Fibroblast of lung (primary cell): ENCODE measurements around the gene KIF16B. TPM values are rescaled to one million over a fixed set of nuclear protein-coding genes. Genes with fewer than 3 reads are reported as not detected.

ENCODE experiments used
- DNase-seq, 2 donors: peaks; one replicate each; pipeline versions ENCODE4 v3.0.0 to v3.0.0-alpha.2; 2010; ENCODE audit warnings: low read depth in 2 of 2
- H2AFZ ChIP-seq: 2 replicates; pipeline ENCODE4 v1.5.1; 2012; ENCODE audit warnings: low read length, control low read depth, inconsistent platforms
- H3K27ac ChIP-seq: 2 replicates; pipeline ENCODE4 v1.5.1; 2011; ENCODE audit warnings: low read length, control low read depth; ENCODE audit not compliant: insufficient read depth
- H3K27me3 ChIP-seq: 2 replicates; pipeline ENCODE4 v1.5.1; 2011; ENCODE audit warnings: mild to moderate bottlenecking, low read length; ENCODE audit not compliant: control insufficient read depth, insufficient read depth
- H3K36me3 ChIP-seq: 2 replicates; pipeline ENCODE4 v1.5.1; 2011; ENCODE audit warnings: low read length; ENCODE audit not compliant: control insufficient read depth, insufficient read depth
- H3K4me1 ChIP-seq: 2 replicates; pipeline ENCODE4 v1.5.1; 2011; ENCODE audit warnings: low read length; ENCODE audit not compliant: control insufficient read depth, insufficient read depth; ENCODE audit errors: extremely low read depth
- H3K4me2 ChIP-seq: 2 replicates; pipeline ENCODE4 v1.5.1; 2011; ENCODE audit warnings: low read length, control low read depth; ENCODE audit not compliant: insufficient read depth; ENCODE audit errors: extremely low read depth
- H3K4me3 ChIP-seq, 4 experiments: fragments of 200-600 bp in 1 of 4; sonication (generic) in 1 of 4; replicated peaks in 1 of 4; 2 replicates each; pipeline ENCODE4 v1.5.1; 2011 to 2016; ENCODE audit warnings: low read length in 4 of 4, low read depth in 3 of 4, mild to moderate bottlenecking in 3 of 4, control low read depth in 2 of 4, inconsistent platforms in 1 of 4, mixed read lengths in 1 of 4; ENCODE audit not compliant: insufficient read depth in 1 of 4; ENCODE audit errors: control extremely low read depth in 1 of 4
- H3K79me2 ChIP-seq: 2 replicates; pipeline ENCODE4 v1.5.1; 2012; ENCODE audit warnings: mild to moderate bottlenecking, low read length, inconsistent platforms; ENCODE audit not compliant: control insufficient read depth, insufficient read depth
- H3K9ac ChIP-seq: 2 replicates; pipeline ENCODE4 v1.5.1; 2011; ENCODE audit warnings: mild to moderate bottlenecking, low read length, control low read depth; ENCODE audit not compliant: insufficient read depth
- H3K9me3 ChIP-seq: 2 replicates; pipeline ENCODE4 v1.5.1; 2012; ENCODE audit warnings: low read depth, low read length; ENCODE audit not compliant: control insufficient read depth, insufficient read depth
- H4K20me1 ChIP-seq: 2 replicates; pipeline ENCODE4 v1.5.1; 2011; ENCODE audit warnings: low read length; ENCODE audit not compliant: control insufficient read depth, insufficient read depth; ENCODE audit errors: extremely low read depth
- CTCF ChIP-seq, 2 donors: IDR thresholded peaks in 1 of 2; conservative IDR thresholded peaks in 1 of 2; 1 replicate in 1 of 2; 2 replicates in 1 of 2; pipeline ENCODE4 v1.5.1; 2011 to 2012; ENCODE audit warnings: low read length in 2 of 2, control low read depth in 1 of 2, inconsistent platforms in 1 of 2, low read depth in 1 of 2, mild to moderate bottlenecking in 1 of 2
- EZH2 ChIP-seq: IDR thresholded peaks from 2 replicates; pipeline ENCODE4 v1.5.1; 2012; ENCODE audit warnings: low read length, control low read depth, mild to moderate bottlenecking; ENCODE audit errors: missing control alignments
- polyA plus RNA-seq, 2 donors: library from polyadenylated mRNA; depleted of rRNA in 1 of 2; stranded (reverse) in 1 of 2; unstranded in 1 of 2; fragments of >200 nt; gene quantifications; 2 replicates each; pipeline ENCODE4 v1.2.1, GENCODE V29; 2011 to 2012; ENCODE audit warnings: missing spikeins in 1 of 2
- total RNA-seq: library from RNA; depleted of rRNA; stranded (reverse); fragments of >200 nt; gene quantifications from 2 replicates; pipeline ENCODE4 v1.2.1, GENCODE V29; 2014

The KIF16B gene
- total and polyA plus RNA-seq, 2 donors (not counting 1 experiment from before 2014, with no cell fraction given) = 7.7 to 17.3 TPM

- no peaks in the 10 kb centered on the region for H3K36me3 ChIP-seq
- no peak for DNase-seq
- H3K79me2 ChIP-seq = no peaks in the 10 kb centered on the region
- H3K4me1 ChIP-seq = no peaks in the 10 kb centered on the region
- H4K20me1 ChIP-seq = no peaks in the 10 kb centered on the region
- no peaks in the 10 kb centered on the region for H3K27me3 ChIP-seq
- TF ChIP-seq EZH2 (no peak), CTCF (conservative IDR thresholded peaks at IDR 0.05 in 1 of 2, IDR thresholded peaks at IDR 0.05 in 1 of 2; ENCODE audit: low read depth in 1 of 2, low read length in 2 of 2) (no peak)
- H3K4me2 ChIP-seq = no peak overlapping the region
- no peak overlapping the region for H3K9ac ChIP-seq
- no peak overlapping the region for H3K27ac ChIP-seq
- no peaks in the 10 kb centered on the region for H3K9me3 ChIP-seq
- no peak overlapping the region for H2AFZ ChIP-seq
- H3K4me3 ChIP-seq = no peak overlapping the region
These were observed 206.7 kb downstream of the KIF16B start for GRCh38 chr20:16366529-16366928.

- no peak overlapping the region for H3K4me3 ChIP-seq
- no peaks in the 10 kb centered on the region for H3K4me1 ChIP-seq
- no peaks in the 10 kb centered on the region for H3K9me3 ChIP-seq
- DNase-seq = no peak
- no peak overlapping the region for H2AFZ ChIP-seq
- no peak overlapping the region for H3K9ac ChIP-seq
- no peaks in the 10 kb centered on the region for H3K36me3 ChIP-seq
- TF ChIP-seq EZH2 (no peak), CTCF (conservative IDR thresholded peaks at IDR 0.05 in 1 of 2, IDR thresholded peaks at IDR 0.05 in 1 of 2; ENCODE audit: low read depth in 1 of 2, low read length in 2 of 2) (peak in 1 of 2 donors; percentile 4)
- H3K27ac ChIP-seq = no peak overlapping the region
- H3K4me2 ChIP-seq = no peak overlapping the region
- no peaks in the 10 kb centered on the region for H3K79me2 ChIP-seq
- H3K27me3 ChIP-seq = no peaks in the 10 kb centered on the region
- H4K20me1 ChIP-seq = no peaks in the 10 kb centered on the region
These were observed 208.9 kb downstream of the KIF16B start for GRCh38 chr20:16364320-16364687.

- no peaks in the 10 kb centered on the region for H3K27me3 ChIP-seq
- no peak overlapping the region for H3K27ac ChIP-seq
- H4K20me1 ChIP-seq = no peaks in the 10 kb centered on the region
- no peaks in the 10 kb centered on the region for H3K36me3 ChIP-seq
- no peak overlapping the region for H2AFZ ChIP-seq
- H3K9me3 ChIP-seq = no peaks in the 10 kb centered on the region
- no peak overlapping the region for H3K4me3 ChIP-seq
- TF ChIP-seq EZH2 (no peak), CTCF (conservative IDR thresholded peaks at IDR 0.05 in 1 of 2, IDR thresholded peaks at IDR 0.05 in 1 of 2; ENCODE audit: low read depth in 1 of 2, low read length in 2 of 2) (no peak)
- DNase-seq = peak; percentile 3 to 7
- H3K79me2 ChIP-seq = no peaks in the 10 kb centered on the region
- no peak overlapping the region for H3K4me2 ChIP-seq
- H3K4me1 ChIP-seq = no peaks in the 10 kb centered on the region
- H3K9ac ChIP-seq = no peak overlapping the region
These were observed 209.5 kb downstream of the KIF16B start for GRCh38 chr20:16363506-16364319.
